GM21737 (cell line): ENCODE measurements around the gene JMJD8.

Source experiments
- ATAC-seq: cut with Tn5 transposase; IDR thresholded peaks from one replicate; pipeline ENCODE4 v1.9.1; 2021; ENCODE audit warnings: mild to moderate bottlenecking, moderate library complexity; ENCODE audit not compliant: unreplicated experiment

Gene JMJD8

GRCh38 chr16:677316-678190 lies 6.6 kb downstream of the JMJD8 start:
- no peak for ATAC-seq

DNA sequence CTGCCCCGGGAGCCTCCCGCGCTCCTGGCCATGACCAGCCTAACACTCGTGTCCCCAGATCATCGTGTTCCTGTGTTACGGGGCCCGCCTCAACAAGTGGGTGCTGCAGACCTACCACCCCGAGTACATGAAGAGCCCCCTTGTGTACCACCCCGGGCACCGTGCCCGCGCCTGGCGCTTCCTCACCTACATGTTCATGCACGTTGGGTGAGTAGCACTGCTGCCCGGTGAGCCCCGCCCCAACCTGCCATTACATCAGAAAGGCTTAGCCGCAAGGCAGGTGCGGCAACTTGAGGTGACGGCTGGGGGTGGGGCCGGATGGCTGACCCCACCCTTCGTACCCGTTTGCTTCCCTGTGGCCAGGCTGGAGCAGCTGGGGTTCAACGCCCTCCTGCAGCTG lies 7.2 kb downstream of the JMJD8 start:
- ATAC-seq: no peak

- ATAC-seq: no peak
Measured at GRCh38 chr16:676565-676902, 7.6 kb downstream of the JMJD8 start.

DNA sequence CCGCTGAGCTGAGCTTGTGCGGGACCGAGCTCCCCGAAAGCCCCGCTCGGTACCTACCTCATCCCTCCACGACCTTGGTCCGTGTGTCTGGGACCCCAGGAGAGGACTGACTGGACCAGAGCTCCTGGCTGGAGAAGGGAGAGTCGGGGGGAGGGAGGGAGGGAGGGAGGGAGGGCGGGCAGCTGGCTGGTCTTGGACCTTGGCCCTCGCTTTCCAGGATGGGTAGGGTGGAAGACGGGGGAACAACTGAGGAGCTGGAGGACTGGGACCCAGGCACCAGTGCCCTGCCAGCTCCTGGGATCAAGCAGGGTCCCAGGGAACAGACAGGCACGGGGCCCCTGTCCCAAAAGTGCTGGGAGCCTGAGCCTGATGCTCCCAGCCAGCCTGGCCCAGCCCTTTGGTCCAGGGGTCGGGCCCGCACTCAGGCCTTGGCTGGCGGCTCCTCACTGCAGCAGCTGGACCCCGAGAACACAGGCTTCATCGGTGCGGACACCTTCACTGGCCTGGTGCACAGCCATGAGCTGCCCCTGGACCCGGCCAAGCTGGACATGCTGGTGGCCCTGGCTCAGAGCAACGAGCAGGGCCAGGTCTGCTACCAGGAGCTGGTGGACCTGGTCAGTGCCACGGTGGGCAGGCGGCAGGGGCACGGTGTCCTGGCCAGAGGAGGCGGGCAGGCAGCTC lies 8.1 kb downstream of the JMJD8 start:
- ATAC-seq: no peak

- no peak for ATAC-seq
Measured at GRCh38 chr16:674968-675883, 8.9 kb downstream of the JMJD8 start, which contains the start of gene RHBDL1. TSS of gene RHBDL1 (plus strand) at chr16:675671. CDS start at chr16:675791, 120 bp downstream.

DNA sequence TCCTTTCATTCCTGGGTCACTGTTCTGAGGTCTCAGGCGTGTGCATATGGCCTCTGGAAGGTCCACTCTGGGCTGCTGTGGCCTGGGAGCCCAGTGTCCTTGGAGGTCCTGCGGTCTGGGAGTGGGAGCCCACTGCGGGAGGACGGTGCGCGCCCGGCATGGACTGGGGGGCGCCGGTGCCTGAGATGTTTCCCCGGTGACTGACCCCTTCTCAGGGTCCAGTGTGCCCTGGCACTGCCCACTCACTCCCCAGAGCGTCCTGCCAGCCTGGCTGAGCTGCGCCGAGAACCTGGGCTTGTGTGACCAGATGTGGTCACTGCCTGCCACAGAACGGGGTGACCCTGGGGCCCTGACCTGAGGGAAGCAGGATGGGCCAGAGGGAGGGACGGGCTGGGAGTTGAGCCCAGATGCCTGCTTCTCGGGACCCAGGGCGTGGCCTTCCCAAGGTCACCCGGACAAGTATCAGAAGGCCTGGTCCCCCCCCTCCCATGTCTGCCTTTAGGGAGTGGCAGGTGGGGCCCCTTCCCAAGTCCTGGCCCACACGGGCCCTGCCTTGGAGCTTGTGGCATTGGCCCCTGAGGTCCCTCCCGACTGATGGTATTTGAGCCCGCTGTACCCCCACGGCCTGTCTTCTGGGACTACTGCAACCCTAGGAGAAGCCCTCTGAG lies 9.8 kb downstream of the JMJD8 start:
- ATAC-seq: no peak

- no peak for ATAC-seq
Measured at GRCh38 chr16:673399-673991, 10.6 kb downstream of the JMJD8 start.

GRCh38 chr16:672851-673250 lies 11.3 kb downstream of the JMJD8 start:
- ATAC-seq: no peak

DNA sequence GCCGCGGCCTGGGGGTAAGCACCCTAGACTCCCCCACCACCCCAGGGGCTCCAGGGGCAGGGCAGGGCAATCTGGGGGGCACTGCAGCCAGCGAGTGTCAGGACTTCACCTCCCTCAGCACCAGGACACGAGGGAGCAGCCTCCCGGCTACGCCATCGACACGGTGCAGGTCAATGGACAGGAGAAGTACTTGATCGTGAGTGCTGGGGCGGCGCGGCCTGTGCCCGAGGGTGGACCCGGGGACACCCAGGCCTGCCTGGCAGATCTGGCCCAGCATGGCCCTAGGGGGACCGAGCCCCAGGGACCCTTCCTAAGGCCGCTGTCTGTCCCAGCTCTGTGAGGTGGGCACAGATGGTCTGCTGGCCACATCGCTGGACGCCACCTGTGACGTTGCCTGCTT lies 11.8 kb downstream of the JMJD8 start:
- no peak for ATAC-seq

DNA sequence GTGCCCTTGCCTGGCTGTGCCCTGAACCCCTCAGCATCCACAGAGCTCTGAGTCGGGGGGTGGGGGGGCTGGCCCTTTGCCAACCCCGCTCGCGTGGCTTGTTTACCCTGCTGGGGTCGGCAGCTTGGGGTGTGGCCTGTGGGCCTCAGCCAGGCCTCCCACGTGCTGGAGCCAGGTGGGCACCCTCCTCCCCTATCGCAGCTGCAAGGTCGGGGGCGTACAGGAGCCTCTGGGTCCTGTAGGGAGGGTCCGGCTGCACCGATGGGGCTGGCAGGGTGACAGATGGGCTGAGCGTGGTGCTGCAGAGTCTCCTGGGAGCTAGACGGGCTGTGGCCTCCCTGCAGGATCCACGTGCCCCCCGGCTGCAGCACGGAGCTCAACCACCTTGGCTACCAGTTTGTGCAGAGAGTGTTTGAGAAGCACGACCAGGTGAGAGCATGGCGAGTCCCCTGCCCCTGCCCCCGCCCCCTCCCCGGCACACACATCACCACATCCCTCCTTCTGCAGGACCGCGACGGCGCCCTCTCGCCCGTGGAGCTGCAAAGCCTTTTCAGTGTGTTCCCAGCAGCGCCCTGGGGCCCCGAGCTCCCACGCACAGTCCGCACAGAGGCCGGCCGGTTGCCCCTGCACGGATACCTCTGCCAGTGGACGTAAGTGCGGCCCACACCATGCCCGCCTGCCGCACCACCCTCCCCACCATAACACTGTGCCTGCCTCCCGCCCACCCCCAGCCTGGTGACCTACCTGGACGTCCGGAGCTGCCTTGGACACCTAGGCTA lies 12.6 kb downstream of the JMJD8 start:
- no peak for ATAC-seq

DNA sequence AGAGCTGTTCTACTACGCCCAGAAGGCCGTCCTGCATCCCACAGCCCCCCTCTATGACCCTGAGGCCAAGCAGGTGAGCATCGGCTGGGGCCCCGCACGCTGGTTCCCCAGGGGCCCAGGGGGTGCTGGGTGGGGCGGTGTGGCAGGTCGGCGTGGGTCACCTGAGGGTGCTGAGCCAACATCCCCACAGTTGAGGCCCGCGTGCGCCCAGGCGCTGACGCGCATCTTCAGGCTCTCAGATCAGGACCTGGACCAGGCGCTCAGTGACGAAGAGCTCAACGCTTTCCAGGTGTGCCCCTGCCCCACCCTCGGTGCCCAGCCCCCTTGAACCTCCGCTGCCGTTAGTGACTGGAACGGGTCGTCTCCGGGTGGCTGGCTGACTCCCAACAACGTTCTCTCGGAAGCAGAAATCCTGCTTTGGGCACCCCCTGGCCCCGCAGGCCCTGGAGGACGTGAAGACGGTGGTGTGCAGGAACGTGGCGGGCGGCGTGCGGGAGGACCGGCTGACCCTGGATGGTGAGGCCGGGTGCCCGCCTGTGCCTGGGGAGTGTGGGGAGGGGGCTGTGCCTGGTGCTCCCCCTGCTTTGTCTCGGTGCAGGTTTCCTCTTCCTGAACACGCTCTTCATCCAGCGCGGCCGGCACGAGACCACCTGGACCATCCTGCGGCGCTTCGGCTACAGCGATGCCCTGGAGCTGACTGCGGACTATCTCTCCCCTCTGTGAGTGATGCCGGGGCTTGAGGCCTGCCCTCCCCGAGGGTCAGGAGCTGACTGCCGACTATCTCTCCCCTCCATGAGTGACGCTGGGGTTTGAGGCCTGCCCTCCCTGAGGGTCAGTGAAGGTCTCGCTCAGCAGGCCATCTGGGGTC lies 13.4 kb downstream of the JMJD8 start:
- ATAC-seq: no peak

DNA sequence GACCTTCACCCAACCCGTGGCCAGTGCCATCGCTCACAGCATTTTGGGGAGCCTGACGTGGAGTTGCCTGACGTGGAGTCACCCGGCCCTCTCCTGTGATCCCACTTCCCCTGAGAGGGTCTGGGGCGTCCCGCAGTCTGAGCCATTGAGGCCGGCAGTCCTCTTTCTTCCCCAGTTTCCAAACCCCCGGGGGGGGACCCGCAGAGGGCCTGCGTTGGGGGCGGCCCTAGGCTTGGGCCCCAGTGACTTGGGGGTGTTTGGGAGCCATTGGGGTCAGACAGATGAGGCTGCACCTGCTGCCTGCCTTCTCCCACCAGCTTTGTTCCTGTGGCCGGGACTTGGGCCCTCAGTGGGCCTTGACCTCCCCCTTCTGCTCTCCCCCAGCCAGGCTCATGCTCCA lies 14.5 kb downstream of the JMJD8 start:
- no peak for ATAC-seq

DNA sequence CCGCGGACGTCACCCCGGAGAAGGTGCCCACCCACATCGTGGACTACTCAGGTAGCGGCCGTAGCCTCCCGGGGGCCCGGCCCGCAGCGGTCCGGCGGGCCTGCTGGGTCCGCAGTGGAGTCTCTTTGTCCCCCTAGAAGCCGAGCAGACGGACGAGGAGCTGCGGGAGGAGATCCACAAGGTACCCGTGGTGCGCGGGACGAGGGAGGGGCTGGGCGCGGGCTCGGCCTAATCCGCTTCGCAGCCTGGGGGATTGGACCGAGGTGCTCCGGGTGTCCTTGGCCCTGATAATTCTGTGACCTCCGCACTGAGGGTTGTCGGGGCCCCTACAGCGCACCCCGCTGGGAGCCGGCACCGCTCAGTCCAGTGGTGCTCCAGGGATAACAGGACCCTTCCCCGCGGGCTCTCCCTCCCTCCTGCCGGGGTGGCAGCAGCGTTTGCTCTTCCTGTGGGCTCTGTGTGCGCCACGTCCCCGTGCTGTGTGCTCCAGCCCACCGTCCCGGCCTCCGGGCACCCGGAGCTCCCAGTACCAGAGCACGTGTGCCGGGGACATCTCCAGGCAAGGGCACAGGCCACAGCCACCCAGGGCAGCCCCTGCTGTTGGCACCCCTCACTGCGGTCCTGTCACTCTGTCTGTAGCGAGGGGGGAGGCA lies 15.5 kb downstream of the JMJD8 start:
- ATAC-seq: no peak

DNA sequence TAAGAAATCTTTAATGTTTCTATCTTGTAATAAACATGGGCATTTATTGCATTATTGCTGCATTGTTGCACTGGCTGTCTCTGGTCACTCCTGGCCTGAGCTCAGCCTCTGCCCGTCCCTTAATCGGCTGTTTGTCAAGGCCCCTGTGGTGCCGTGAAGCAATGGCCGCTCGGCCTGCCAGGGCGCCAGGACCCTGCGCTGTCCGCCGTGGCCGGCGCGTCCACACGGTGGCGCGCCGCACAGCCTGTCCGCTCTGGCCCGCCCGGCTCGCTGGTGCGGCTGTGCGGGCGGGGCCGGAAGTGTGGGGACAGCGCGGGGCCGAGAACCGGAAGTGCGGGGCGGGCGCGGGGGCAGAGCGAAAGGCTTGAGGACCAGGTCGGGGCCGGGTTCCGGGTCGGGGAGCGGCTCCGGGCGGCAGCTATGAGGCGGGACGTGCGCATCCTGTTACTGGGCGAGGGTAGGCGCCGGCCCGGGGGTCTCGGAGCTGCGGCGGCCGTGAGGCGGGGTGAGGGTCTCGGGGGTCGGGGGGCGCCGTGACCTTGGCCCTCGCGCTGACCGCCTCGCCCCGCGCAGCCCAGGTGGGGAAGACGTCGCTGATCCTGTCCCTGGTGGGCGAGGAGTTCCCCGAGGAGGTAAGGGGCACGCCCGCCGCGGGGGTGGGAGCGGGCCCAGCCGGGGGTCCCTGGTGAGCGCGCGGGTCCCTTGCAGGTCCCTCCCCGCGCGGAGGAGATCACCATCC lies 16.2 kb downstream of the JMJD8 start, which contains the start of gene RHOT2:
Gene RHOT2 (plus strand): TSS at position 353 of the 739 bp plus-strand sequence. CDS start 68 bp downstream, at position 421.
- peak; percentile 83 for ATAC-seq

- ATAC-seq: no peak
Measured at GRCh38 chr16:667113-667779, 16.9 kb downstream of the JMJD8 start.

- no peak for ATAC-seq
Measured at GRCh38 chr16:666572-666971, 17.6 kb downstream of the JMJD8 start.

DNA sequence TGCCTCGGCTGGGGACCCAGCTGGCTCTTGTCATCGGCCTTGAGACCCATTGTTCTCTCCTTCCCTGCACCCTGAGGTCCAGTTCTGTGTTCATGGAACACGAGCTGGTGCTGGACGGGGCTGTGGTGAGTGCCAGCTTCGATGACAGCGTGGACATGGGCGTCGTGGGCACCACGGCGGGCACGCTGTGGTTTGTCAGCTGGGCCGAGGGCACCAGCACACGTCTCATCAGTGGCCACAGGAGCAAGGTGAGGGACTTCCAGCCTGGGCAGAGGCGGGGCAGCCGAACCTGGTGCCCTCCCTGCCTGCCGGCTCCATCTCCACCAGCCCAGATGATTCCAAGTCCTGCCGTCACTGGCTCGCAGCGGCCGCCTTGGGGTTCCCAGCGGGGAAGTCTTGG lies 21.5 kb downstream of the JMJD8 start:
- no peak for ATAC-seq
